Measurements from ENCODE around the gene KCNRG. TPM values are rescaled to one million over a fixed set of nuclear protein-coding genes. Genes with fewer than 3 reads are reported as not detected.
"Not testable (repeated sequence)": the region's sequence is repeated elsewhere in the genome, so short reads cannot be mapped to it uniquely, and the experiment has no call there.

The KCNRG gene
- total and polyA plus RNA-seq, 5 donors: 0.27 to 0.45 (median 0.36) TPM

- no peaks in the 10 kb centered on the region for H3K27me3 ChIP-seq (ENCODE audit: control insufficient read depth, insufficient read depth)
- intact Hi-C loops (cut with DNase I): no loop called here
- no peak for DNase-seq
- H3K4me3 ChIP-seq (ENCODE audit: low read length): no peak overlapping the region
- no peak for ATAC-seq
- H3K9me3 ChIP-seq (ENCODE audit: control insufficient read depth, low read length): no peaks in the 10 kb centered on the region
- WGBS: 96% methylated on average over 6 of the region's 6 CpGs
- peaks cover 2% of the 10 kb centered on the region for H3K4me1 ChIP-seq (ENCODE audit: control insufficient read depth, insufficient read depth, low read length)
- H3K27ac ChIP-seq (ENCODE audit: low read length): no peak overlapping the region
These were observed 23.0 kb downstream of the KCNRG start for GRCh38 chr13:50038266-50038665.

GRCh38 chr13:50052478-50052877 lies 37.2 kb downstream of the KCNRG start:
- Histone ChIP-seq H3K4me1 (ENCODE audit: control insufficient read depth, insufficient read depth, low read length) (no peaks in the 10 kb centered on the region), H3K4me3 (ENCODE audit: low read length) (no peak overlapping the region), H3K27ac (ENCODE audit: low read length) (no peak overlapping the region), H3K27me3 (ENCODE audit: control insufficient read depth, insufficient read depth) (no peaks in the 10 kb centered on the region), H3K9me3 (ENCODE audit: control insufficient read depth, low read length) (no peaks in the 10 kb centered on the region)
- 96% methylated on average over 4 of the region's 4 CpGs for WGBS
- no peak for DNase-seq
- intact Hi-C loops (cut with DNase I): no loop called here
- ATAC-seq: no peak

- H3K27ac ChIP-seq (ENCODE audit: low read length): no peak overlapping the region
- no peaks in the 10 kb centered on the region for H3K4me1 ChIP-seq (ENCODE audit: control insufficient read depth, insufficient read depth, low read length)
- intact Hi-C loops (cut with DNase I): no loop called here
- no peak overlapping the region for H3K4me3 ChIP-seq (ENCODE audit: low read length)
- 92% methylated on average over 1 of the region's 1 CpG for WGBS
- DNase-seq (no peak), ATAC-seq (no peak)
- no peaks in the 10 kb centered on the region for H3K27me3 ChIP-seq (ENCODE audit: control insufficient read depth, insufficient read depth)
- H3K9me3 ChIP-seq (ENCODE audit: control insufficient read depth, low read length): no peaks in the 10 kb centered on the region
These were observed 38.6 kb downstream of the KCNRG start for GRCh38 chr13:50053844-50054243.

GRCh38 chr13:50055454-50055853 lies 40.2 kb downstream of the KCNRG start:
- Histone ChIP-seq H3K4me3 (ENCODE audit: low read length) (no peak overlapping the region), H3K9me3 (ENCODE audit: control insufficient read depth, low read length) (no peaks in the 10 kb centered on the region), H3K27me3 (ENCODE audit: control insufficient read depth, insufficient read depth) (no peaks in the 10 kb centered on the region), H3K27ac (ENCODE audit: low read length) (no peak overlapping the region), H3K4me1 (ENCODE audit: control insufficient read depth, insufficient read depth, low read length) (no peaks in the 10 kb centered on the region)
- 68% methylated on average over 1 of the region's 1 CpG for WGBS
- DNase-seq (no peak), ATAC-seq (no peak)
- intact Hi-C loops (cut with DNase I): no loop called here

- WGBS: 97% methylated on average over 1 of the region's 1 CpG
- no peak overlapping the region for H3K4me3 ChIP-seq (ENCODE audit: low read length)
- DNase-seq (no peak), ATAC-seq (no peak)
- H3K9me3 ChIP-seq (ENCODE audit: control insufficient read depth, low read length): no peaks in the 10 kb centered on the region
- no peaks in the 10 kb centered on the region for H3K4me1 ChIP-seq (ENCODE audit: control insufficient read depth, insufficient read depth, low read length)
- no peaks in the 10 kb centered on the region for H3K27me3 ChIP-seq (ENCODE audit: control insufficient read depth, insufficient read depth)
- no peak overlapping the region for H3K27ac ChIP-seq (ENCODE audit: low read length)
- intact Hi-C loops (cut with DNase I): loop anchor here in 1 of 4 donors (10.0 kb wide), 1 partner anchor 56 kb away; no protein-coding TSS in a partner anchor
These were observed 45.5 kb downstream of the KCNRG start for GRCh38 chr13:50060718-50061117.

GRCh38 chr13:50062336-50062735 lies 47.1 kb downstream of the KCNRG start:
- not testable (repeated sequence) for H3K4me1 ChIP-seq (ENCODE audit: control insufficient read depth, insufficient read depth, low read length); H3K27me3 ChIP-seq (ENCODE audit: control insufficient read depth, insufficient read depth); H3K9me3 ChIP-seq (ENCODE audit: control insufficient read depth, low read length); H3K27ac ChIP-seq (ENCODE audit: low read length); ATAC-seq; H3K4me3 ChIP-seq (ENCODE audit: low read length); DNase-seq
- over 99% methylated on average over 7 of the region's 7 CpGs for WGBS
- intact Hi-C loops (cut with DNase I): loop anchor here in 1 of 4 donors (10.0 kb wide), 1 partner anchor 58 kb away; no protein-coding TSS in a partner anchor

- Histone ChIP-seq H3K27me3 (ENCODE audit: control insufficient read depth, insufficient read depth) (no peaks in the 10 kb centered on the region), H3K4me3 (ENCODE audit: low read length) (no peak overlapping the region), H3K4me1 (ENCODE audit: control insufficient read depth, insufficient read depth, low read length) (no peaks in the 10 kb centered on the region), H3K9me3 (ENCODE audit: control insufficient read depth, low read length) (no peaks in the 10 kb centered on the region), H3K27ac (ENCODE audit: low read length) (no peak overlapping the region)
- DNase-seq (no peak), ATAC-seq (no peak)
- 64% methylated on average over 1 of the region's 1 CpG for WGBS
- intact Hi-C loops (cut with DNase I): loop anchor here in 1 of 4 donors (10.0 kb wide), 1 partner anchor 61 kb away; no protein-coding TSS in a partner anchor
These were observed 50.5 kb downstream of the KCNRG start for GRCh38 chr13:50065712-50066111.

GRCh38 chr13:50068508-50068907 lies 53.3 kb downstream of the KCNRG start:
- no peak overlapping the region for H3K27ac ChIP-seq (ENCODE audit: low read length)
- H3K9me3 ChIP-seq (ENCODE audit: control insufficient read depth, low read length): no peaks in the 10 kb centered on the region
- H3K27me3 ChIP-seq (ENCODE audit: control insufficient read depth, insufficient read depth): no peaks in the 10 kb centered on the region
- H3K4me1 ChIP-seq (ENCODE audit: control insufficient read depth, insufficient read depth, low read length): no peaks in the 10 kb centered on the region
- intact Hi-C loops (cut with DNase I): loop anchor here in 1 of 4 donors (10.0 kb wide), 1 partner anchor 64 kb away; no protein-coding TSS in a partner anchor
- H3K4me3 ChIP-seq (ENCODE audit: low read length): no peak overlapping the region
- DNase-seq (no peak), ATAC-seq (no peak)

GRCh38 chr13:50069261-50069660 lies 54.0 kb downstream of the KCNRG start:
- no peaks in the 10 kb centered on the region for H3K27me3 ChIP-seq (ENCODE audit: control insufficient read depth, insufficient read depth)
- 94% methylated on average over 1 of the region's 1 CpG for WGBS
- H3K4me3 ChIP-seq (ENCODE audit: low read length): no peak overlapping the region
- H3K27ac ChIP-seq (ENCODE audit: low read length): no peak overlapping the region
- H3K9me3 ChIP-seq (ENCODE audit: control insufficient read depth, low read length): no peaks in the 10 kb centered on the region
- ATAC-seq (no peak), DNase-seq (no peak)
- intact Hi-C loops (cut with DNase I): loop anchor here in 1 of 4 donors (10.0 kb wide), 1 partner anchor 64 kb away; no protein-coding TSS in a partner anchor
- H3K4me1 ChIP-seq (ENCODE audit: control insufficient read depth, insufficient read depth, low read length): no peaks in the 10 kb centered on the region

GRCh38 chr13:50070186-50070585 lies 54.9 kb downstream of the KCNRG start:
- Histone ChIP-seq H3K27ac (ENCODE audit: low read length) (no peak overlapping the region), H3K4me1 (ENCODE audit: control insufficient read depth, insufficient read depth, low read length) (no peaks in the 10 kb centered on the region), H3K27me3 (ENCODE audit: control insufficient read depth, insufficient read depth) (no peaks in the 10 kb centered on the region), H3K9me3 (ENCODE audit: control insufficient read depth, low read length) (no peaks in the 10 kb centered on the region), H3K4me3 (ENCODE audit: low read length) (no peak overlapping the region)
- intact Hi-C loops (cut with DNase I): no loop called here
- no peak for ATAC-seq
- no peak for DNase-seq
